PC-9 (cell line): ENCODE measurements around the gene SLC45A3.

Experiments used
- EZH2 ChIP-seq: fragments of 200-600 bp; sonication (generic); IDR thresholded peaks from 2 replicates; pipeline ENCODE4 v1.8.0; 2017; ENCODE audit warnings: antibody characterized with exemption, low read depth
- TF ChIP-seq, protein P1 (sequence below): fragments of 200-600 bp; sonication (generic); conservative IDR thresholded peaks from 2 replicates; pipeline ENCODE4 v1.6.1; 2017; ENCODE audit warnings: mixed run types, antibody characterized with exemption, mild to moderate bottlenecking, moderate library complexity

DNA sequence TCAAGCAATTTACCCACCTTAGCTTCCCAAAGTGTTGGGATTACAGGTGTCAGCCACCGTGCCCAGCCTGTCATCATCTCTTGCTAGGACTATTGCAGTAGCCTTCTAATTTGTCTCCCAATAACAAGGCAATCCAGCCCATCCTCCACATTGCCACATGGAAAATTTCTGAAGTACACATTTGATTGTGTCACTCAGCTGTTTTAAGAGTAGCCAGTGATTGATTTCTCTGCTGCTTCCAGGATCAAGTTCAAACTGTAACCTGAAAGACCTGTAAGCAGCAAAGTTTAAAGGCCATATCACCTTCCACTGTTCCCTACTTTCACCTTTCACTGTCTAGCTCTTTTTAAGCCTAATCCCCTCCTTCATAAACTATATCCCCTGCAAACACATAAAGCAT, 40.7 kb downstream of the SLC45A3 start:
- TF ChIP-seq, protein P1, sequence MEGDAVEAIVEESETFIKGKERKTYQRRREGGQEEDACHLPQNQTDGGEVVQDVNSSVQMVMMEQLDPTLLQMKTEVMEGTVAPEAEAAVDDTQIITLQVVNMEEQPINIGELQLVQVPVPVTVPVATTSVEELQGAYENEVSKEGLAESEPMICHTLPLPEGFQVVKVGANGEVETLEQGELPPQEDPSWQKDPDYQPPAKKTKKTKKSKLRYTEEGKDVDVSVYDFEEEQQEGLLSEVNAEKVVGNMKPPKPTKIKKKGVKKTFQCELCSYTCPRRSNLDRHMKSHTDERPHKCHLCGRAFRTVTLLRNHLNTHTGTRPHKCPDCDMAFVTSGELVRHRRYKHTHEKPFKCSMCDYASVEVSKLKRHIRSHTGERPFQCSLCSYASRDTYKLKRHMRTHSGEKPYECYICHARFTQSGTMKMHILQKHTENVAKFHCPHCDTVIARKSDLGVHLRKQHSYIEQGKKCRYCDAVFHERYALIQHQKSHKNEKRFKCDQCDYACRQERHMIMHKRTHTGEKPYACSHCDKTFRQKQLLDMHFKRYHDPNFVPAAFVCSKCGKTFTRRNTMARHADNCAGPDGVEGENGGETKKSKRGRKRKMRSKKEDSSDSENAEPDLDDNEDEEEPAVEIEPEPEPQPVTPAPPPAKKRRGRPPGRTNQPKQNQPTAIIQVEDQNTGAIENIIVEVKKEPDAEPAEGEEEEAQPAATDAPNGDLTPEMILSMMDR: no peak
- no peak for TF ChIP-seq EZH2
